ENCODE data around the gene SLC6A2.

The SLC6A2 gene

GRCh38 chr16:55651841-55652824 is 3.7 kb upstream of the SLC6A2 start:
- peak; percentile 30 for DNase-seq

GRCh38 chr16:55653106-55653505 is 2.7 kb upstream of the SLC6A2 start:
- DNase-seq, result no peak

DNA sequence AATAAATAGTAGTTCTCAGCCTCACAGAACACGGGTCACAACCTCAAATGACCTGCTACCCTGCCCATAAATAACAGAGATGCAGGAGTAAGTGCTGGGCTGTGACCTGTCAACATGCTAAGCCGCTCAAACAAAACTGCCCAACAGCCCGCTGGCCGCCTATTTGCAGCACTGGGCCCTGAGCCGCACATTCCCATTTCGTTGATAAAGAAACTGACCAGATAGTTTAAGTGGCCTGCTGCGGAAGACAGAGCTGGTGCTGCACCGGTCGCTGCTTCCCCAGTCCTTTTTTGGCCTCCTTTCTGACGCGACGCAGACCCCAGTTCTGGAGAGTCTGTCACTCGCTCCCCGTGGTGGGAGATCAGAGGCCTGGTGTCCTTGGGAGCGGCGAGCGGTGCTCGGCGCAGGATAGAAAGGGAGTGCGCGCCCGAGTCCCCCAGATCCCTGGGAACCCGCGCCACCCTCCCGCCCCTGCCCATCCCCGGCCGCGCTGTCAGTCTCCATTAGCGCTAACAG is 349 bp upstream of the SLC6A2 start:
- DNase-seq, result peak; percentile 37

GRCh38 chr16:55656691-55657092 is 904 bp downstream of the SLC6A2 start:
- no peak for DNase-seq

GRCh38 chr16:55657616-55658015 is 1.8 kb downstream of the SLC6A2 start:
- DNase-seq, result no peak

DNA sequence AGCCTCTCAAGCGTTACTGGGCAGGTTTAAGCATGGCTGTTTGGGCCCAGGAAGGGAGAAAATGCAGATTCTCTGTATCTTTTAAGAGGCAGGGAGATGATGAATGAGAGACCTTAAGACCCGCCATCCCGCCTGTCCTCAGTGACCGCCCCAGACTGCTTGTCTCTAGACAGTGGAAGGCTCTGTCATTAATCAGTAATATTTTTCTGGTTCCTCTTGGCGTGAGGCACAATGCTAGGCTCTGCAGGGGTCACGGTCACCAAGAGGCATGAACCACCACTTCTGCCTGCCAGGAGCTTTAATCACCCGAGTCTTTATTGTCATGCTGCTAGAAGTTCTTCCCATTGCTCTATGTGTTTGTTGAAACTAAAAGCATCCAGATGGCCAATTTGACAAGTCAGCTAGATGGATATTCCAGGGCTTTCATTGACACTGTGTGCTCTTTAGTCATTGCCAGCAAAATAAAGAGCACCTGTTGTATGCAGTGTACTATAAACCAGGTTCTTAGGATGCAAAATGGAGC is 3.2 kb downstream of the SLC6A2 start:
- DNase-seq, result no peak

- no peak for DNase-seq
Measured at GRCh38 chr16:55660026-55660425, 4.2 kb downstream of the SLC6A2 start.

DNA sequence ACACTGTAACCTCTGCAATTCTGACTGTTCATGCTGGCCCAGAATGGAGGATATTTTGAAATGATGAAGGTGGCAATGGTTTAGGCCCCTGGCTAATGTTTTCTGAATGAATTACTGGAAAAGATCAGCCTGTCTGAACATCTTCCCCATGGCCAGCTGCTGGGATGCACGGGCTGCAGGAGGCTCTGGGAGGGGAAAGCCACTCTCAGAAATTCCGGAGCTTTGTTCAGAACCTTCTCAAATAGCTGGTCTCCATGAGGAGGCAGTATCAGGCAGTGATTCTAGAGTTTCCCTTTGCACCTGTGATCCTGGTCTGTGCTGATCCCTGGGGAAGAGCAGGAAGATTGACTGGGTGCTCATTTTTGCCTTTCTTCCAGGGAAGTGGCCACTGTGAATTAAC is 5.0 kb downstream of the SLC6A2 start:
- DNase-seq, result no peak

DNA sequence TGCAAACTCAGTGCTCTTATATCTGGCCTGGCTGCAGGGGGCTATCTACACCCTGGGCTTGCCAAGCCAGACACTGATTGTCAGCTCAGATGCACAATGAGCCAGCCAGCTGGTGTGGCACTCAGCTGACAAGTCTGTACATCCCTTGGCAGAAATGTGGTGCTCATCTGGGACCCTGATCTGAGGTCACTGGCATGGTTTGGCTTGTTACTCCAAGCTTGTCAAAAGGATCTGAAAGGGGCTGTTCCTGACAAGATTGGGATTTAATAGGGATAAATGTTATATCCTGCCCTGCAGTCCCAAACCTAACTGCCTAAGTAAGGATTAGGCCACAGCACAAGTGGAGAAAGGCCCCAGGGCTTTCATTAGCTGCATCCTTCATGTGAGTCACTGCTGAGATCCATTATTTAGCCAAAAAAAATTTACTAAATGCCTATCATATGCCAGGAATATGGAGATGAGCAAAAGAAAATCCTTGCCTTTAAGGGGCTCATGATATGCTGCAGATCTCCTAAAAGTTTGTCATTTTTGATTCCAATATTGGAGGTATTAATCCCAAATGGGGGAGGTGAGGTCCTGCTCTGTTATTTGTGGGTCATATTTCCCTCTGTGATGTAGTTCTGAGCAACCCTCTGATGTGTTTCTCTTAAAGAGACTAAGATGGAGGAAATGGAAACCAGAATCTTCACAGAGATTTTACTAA is 6.3 kb downstream of the SLC6A2 start:
- no peak for DNase-seq

DNA sequence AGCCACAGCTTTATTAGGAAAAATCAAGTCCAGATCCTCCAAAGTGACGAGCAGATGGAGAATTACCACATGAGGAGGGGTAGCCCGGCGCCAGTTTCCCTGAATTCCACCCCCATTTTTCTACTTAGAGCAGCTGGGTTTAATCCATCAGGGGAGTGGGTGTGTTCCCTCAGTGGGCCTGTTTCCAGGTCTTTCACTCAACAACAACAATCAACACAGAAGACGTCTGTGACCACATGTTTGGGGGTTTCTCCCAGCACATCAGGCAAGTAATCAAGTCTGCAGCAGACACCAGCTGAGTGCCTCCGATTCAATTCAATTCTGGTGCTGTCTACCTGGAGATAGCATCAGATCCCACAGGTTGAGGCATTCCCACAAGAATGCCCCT is 6.8 kb downstream of the SLC6A2 start:
- no peak for DNase-seq

- no peak for DNase-seq
Measured at GRCh38 chr16:55663225-55663624, 7.4 kb downstream of the SLC6A2 start.

DNA sequence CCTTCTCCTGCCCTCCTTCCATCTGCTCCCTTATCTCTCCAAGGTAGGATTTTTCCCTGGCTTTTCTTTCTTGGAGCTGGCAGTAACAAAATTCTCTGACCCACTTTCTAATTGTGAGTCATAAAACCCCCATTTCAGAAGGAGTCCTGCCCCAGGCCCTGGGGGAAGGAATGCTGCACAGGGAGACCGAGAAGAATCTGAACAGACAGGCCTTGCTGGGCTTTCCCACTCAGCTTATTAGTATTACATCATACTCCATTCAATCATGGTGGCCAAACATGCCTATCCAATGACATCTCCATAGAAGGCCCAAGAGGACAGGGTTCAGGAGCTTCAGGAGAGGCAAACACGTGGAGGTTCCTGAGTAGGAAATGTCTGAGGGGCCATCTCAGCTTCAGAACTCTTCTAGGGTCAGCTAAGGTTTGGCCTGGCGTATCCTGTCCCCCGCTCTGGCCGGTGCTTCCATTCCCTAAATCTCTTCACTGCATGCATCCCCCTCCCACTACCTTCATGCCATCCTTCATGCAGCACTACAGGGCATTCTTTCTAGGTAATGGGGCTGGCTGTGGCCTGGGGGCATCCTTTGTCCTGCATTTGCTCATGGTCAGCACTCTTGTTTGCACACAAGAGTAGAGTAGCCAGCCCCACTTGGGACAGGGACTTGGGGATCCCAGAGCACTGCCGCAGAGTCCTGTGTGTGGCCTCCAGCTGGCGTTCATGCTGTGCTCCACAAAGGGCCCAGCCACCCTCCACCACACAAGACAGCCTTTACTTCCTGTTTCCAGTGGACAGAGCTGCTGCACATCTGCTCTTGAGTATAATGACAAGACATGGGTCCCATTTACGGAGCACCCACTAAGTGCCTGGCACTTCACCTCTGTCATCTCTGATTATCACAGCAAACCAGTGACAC is 8.2 kb downstream of the SLC6A2 start:
- DNase-seq, result no peak

DNA sequence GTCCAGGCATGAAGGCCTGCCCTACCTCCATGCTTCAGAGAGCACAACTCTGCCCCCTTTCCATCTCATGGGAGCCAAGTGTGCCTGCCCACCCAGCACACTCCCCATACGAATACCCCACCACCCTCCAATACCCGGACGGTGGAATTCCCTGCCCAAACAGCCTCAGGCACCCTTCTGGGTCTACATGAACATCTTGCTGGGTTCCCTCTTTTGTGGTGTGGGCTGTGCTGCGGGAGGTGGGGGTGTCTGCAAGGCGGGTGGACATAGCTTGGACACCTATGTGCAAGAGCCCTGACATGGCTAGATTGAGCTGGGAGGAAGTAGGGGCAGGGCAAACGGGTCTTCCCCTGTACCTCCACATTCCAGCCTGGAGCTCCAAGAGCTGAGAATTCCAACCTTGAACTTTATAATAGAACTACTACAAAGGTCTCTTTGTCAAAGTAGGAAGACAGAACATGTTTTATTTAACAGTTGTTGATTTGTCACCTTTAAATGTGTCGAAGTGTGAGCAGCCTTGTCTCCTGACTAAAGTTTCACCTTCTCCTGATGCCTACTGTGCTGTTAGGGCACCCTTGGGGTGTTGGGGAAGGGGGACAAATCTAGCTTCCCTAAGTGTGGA is 9.1 kb downstream of the SLC6A2 start:
- no peak for DNase-seq

DNA sequence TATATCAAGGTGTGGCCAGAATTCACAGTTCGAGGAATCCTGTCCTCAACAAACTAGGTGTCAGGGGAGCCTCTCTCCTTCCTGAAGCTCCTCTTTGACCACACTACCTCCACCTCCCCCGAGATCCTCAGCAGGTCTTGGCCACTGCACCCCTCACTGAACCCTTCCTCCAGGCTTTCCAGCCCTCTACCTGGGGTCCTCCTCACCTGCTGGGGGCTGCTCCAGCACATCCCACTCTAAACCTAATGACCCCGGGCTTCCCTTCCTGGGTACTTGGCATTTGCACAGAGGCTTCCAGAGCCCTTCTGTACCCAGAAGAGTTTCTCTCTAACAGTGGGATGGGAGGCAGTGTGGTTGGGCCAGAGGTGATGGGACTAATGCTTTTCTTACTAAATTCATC is 9.7 kb downstream of the SLC6A2 start:
- DNase-seq, result no peak

GRCh38 chr16:55666012-55666411 is 10.2 kb downstream of the SLC6A2 start:
- no peak for DNase-seq

DNA sequence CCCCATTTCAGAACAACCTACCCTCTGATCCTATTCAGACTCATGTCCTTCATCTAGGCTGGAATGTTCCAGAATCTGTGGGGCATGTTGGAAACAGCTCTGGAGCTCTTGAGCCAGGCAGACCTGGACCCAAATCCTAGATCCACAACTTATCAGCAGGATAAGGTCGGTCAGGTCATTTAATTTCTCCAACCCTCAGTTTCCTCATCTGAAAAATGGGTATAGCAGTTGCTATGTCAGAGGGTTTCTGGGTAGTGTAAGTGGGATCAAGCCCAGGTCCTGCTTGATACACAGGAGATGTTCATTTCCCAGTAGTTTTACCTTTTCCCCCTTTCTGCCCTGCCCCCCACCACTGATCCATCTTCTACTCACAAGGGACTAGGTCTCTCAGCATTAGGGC is 12.0 kb downstream of the SLC6A2 start:
- no peak for DNase-seq

- no peak for DNase-seq
Measured at GRCh38 chr16:55668340-55669281, 12.8 kb downstream of the SLC6A2 start.

DNA sequence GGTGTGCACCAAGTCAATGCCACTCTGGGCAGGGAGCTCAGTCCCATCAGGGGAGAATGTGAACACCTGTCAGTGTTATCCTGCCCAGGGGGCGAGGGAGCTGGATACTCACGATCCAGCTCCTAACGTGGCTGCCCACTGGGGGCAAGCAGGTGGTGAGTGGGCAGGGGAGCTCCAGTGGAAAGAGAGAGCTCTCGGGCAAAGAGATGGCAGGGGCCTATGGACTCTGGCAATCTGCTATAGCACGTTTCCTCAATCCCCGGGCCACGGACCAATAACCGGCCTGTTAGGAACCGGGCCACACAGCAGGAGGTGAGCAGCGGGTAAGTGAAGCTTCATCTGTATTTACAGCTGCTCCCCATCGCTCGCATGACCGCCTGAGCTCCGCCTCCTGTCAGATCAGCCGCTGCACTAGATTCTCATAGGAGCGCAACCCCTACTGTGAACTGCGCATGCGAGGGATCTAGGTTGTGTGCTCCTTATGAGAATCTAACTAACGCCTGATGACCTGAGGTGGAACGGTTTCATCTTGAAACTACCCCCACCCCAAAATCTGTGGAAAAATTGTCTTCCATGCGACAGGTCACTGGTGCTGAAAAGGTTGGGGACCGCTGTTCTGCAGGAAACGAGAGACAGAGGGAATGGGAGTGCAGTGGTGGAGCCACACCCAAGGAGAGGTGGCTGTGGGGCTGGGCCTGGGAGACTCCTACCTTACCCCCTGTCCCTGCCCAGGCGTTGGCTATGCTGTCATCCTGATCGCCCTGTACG is 15.6 kb downstream of the SLC6A2 start:
- DNase-seq, result no peak

GRCh38 chr16:55671974-55672280 is 16.1 kb downstream of the SLC6A2 start:
- no peak for DNase-seq

DNA sequence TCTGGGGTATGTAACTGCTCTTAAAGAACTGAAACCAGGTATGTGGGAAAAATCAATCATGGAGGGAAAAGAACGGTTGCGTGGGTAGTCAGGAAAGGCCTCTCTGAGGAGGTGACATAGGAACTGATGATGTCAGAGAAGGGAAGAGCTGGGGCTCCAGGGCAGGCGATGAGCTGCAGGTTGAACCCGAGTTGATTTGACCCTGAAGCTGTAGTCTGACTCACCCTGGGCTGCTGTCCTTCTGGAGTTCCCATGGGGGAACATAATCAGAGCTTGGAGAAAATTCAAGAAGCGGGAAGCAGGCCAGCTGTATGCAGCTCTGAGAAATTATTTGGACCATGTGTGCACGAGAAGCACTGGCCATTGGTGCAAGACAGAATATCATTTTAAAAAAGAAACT is 16.7 kb downstream of the SLC6A2 start:
- no peak for DNase-seq

Data from activated CD8-positive, alpha-beta memory T cell treated with anti-CD3 and anti-CD28 coated beads for 24 hours (primary cell).